B cell (primary cell): ENCODE results near the gene CORO2A. TPM values are rescaled to one million over a fixed set of nuclear protein-coding genes. Genes with fewer than 3 reads are reported as not detected.
A peak's percentile ranks its signal among the peaks of the same experiment; 100 is the strongest.

ENCODE experiments used
- ATAC-seq: fragments of 200-7000 bp; cut with Tn5 transposase; one replicate; pipeline ENCODE4 v1.10.0; 2021; ENCODE audit warnings: low read depth, mild to moderate bottlenecking, moderate number of reproducible peaks, moderate library complexity
- CTCF ChIA-PET: fragments of 350-600 bp; sonication (Branson Sonifier 250); formaldehyde crosslinking; loops from one replicate; lab custom pipeline; 2021; ENCODE audit warnings: antibody characterized with exemption, inconsistent platforms; lab: Charles Lee
- POLR2A ChIA-PET: fragments of 350-600 bp; sonication (Branson Sonifier 250); formaldehyde crosslinking; loops from one replicate; lab custom pipeline; 2021; ENCODE audit warnings: antibody characterized with exemption; lab: Charles Lee
- DNase-seq: peaks from one replicate; pipeline ENCODE4 v3.0.0; 2013
- H2AFZ ChIP-seq: 2 replicates; pipeline ENCODE4 v1.6.1; 2012; ENCODE audit warnings: mild to moderate bottlenecking, low read depth, low read length; ENCODE audit not compliant: insufficient read depth, poor library complexity, severe bottlenecking
- H3K27ac ChIP-seq, 2 donors: 1 replicate in 1 of 2; 2 replicates in 1 of 2; pipeline ENCODE4 v1.5.1; 2012 to 2013; ENCODE audit warnings: low read length in 2 of 2, mild to moderate bottlenecking in 2 of 2, moderate library complexity in 1 of 2
- H3K27me3 ChIP-seq, 4 experiments: fragments of 200-600 bp in 1 of 4; sonication (generic) in 1 of 4; replicated peaks in 1 of 4; 1 replicate in 2 of 4; 2 replicates in 2 of 4; pipeline versions ENCODE4 v1.6.1 to v1.7.0; 2013 to 2016; ENCODE audit warnings: low read length in 3 of 4, mild to moderate bottlenecking in 2 of 4, mixed read lengths in 1 of 4, moderate library complexity in 1 of 4; ENCODE audit not compliant: insufficient read depth in 4 of 4, control insufficient read depth in 3 of 4; ENCODE audit errors: control extremely low read depth in 1 of 4
- H3K36me3 ChIP-seq, 2 experiments: replicated peaks in 1 of 2; 1 replicate in 1 of 2; 2 replicates in 1 of 2; pipeline versions ENCODE4 v1.6.1 to v1.7.1; 2013; ENCODE audit warnings: low read length in 1 of 2; ENCODE audit not compliant: insufficient read depth in 2 of 2, control insufficient read depth in 1 of 2; ENCODE audit errors: control extremely low read depth in 1 of 2, extremely low read depth in 1 of 2
- H3K4me1 ChIP-seq, 2 donors: fragments of 200-600 bp in 1 of 2; sonication (generic) in 1 of 2; 1 replicate in 1 of 2; 2 replicates in 1 of 2; pipeline versions ENCODE4 v1.5.1 to v1.6.1; 2013 to 2017; ENCODE audit warnings: low read length in 2 of 2; ENCODE audit not compliant: control insufficient read depth in 2 of 2, insufficient read depth in 2 of 2
- H3K4me2 ChIP-seq: replicated peaks from 2 replicates; pipeline ENCODE3; 2012; ENCODE audit warnings: mild to moderate bottlenecking, low read depth, low read length; ENCODE audit not compliant: poor library complexity, severe bottlenecking
- H3K4me3 ChIP-seq, 5 experiments: fragments of 200-600 bp in 1 of 5; sonication (generic) in 1 of 5; 1 replicate in 3 of 5; 2 replicates in 2 of 5; pipeline versions ENCODE4 v1.5.1 to v1.7.0; 2011 to 2016; ENCODE audit warnings: low read length in 4 of 5, mild to moderate bottlenecking in 4 of 5, low read depth in 2 of 5, control low read depth in 1 of 5, moderate library complexity in 1 of 5; ENCODE audit not compliant: insufficient read depth in 1 of 5; ENCODE audit errors: control extremely low read depth in 1 of 5, extremely low read depth in 1 of 5
- H3K79me2 ChIP-seq: fragments of 200-600 bp; sonication (generic); one replicate; pipeline ENCODE4 v1.6.0; 2016; ENCODE audit warnings: low read length; ENCODE audit not compliant: control insufficient read depth, insufficient read depth
- H3K9ac ChIP-seq: fragments of 200-600 bp; sonication (generic); 2 replicates; pipeline ENCODE4 v1.6.1; 2017; ENCODE audit warnings: mild to moderate bottlenecking, low read length, moderate library complexity
- H3K9me3 ChIP-seq, 3 donors: one replicate each; pipeline versions ENCODE4 v1.6.1 to v1.7.1; 2013; ENCODE audit warnings: low read length in 2 of 3; ENCODE audit not compliant: control insufficient read depth in 2 of 3, insufficient read depth in 1 of 3; ENCODE audit errors: control extremely low read depth in 1 of 3
- H4K20me1 ChIP-seq: 2 replicates; pipeline ENCODE4 v1.6.0; 2012; ENCODE audit warnings: mild to moderate bottlenecking, low read length; ENCODE audit not compliant: insufficient read depth, control insufficient read depth, poor library complexity, severe bottlenecking
- H3K27ac Mint-ChIP-seq: one replicate; pipeline ENCODE4 v1.8.0; 2021; ENCODE audit warnings: mixed read lengths
- H3K27me3 Mint-ChIP-seq: one replicate; pipeline ENCODE4 v1.8.0; 2021; ENCODE audit warnings: mixed read lengths
- H3K4me1 Mint-ChIP-seq: one replicate; pipeline ENCODE4 v1.8.0; 2021; ENCODE audit warnings: mixed read lengths
- H3K4me3 Mint-ChIP-seq: one replicate; pipeline ENCODE4 v1.8.0; 2021; ENCODE audit warnings: mixed read lengths
- H3K9me3 Mint-ChIP-seq: one replicate; pipeline ENCODE4 v1.8.0; 2022; ENCODE audit warnings: mixed read lengths; ENCODE audit not compliant: insufficient read depth
- EZH2 ChIP-seq: IDR thresholded peaks from 2 replicates; pipeline ENCODE4 v1.6.1; 2012; ENCODE audit warnings: borderline replicate concordance, low read depth, mild to moderate bottlenecking, moderate library complexity, low read length; ENCODE audit not compliant: insufficient read depth, poor library complexity, severe bottlenecking
- WGBS: methylation state at CpG from one replicate; pipeline ENCODE4 v1.1.5; 2013; ENCODE audit warnings: missing lambda C conversion rate; ENCODE audit not compliant: insufficient coverage; 5-methylcytosine and 5-hydroxymethylcytosine counted together
- intact Hi-C: fragments of 100-400 bp; cut with micrococcal nuclease; formaldehyde crosslinking; loops from one replicate; pipeline ENCODE4 v1.10.0; 2022
- polyA plus RNA-seq: library from polyadenylated mRNA; depleted of rRNA; stranded (reverse); fragments of >200 nt; gene quantifications from 2 replicates; pipeline ENCODE4 v1.2.3, GENCODE V29; 2012
- total RNA-seq, 2 donors: library from RNA; stranded (reverse); fragments of 120-200 nt in 1 of 2; gene quantifications; 1 replicate in 1 of 2; 2 replicates in 1 of 2; pipeline versions ENCODE4 v1.2.3 to v1.2.4, GENCODE V29; 2013 to 2022
- TF ChIP-seq, protein P1 (sequence below): fragments of 200-600 bp; IDR thresholded peaks from one replicate; pipeline ENCODE4 v1.8.0; 2022; ENCODE audit warnings: antibody characterized with exemption, mild to moderate bottlenecking

Gene CORO2A
- total and polyA plus RNA-seq, 2 donors (not counting 1 experiment from before 2014, with no cell fraction given), result 1.1 to 2.0 TPM

GRCh38 chr9:98191181-98191608 is 1.2 kb downstream of the CORO2A start:
- Histone ChIP-seq H3K9me3 (peaks cover 0 to 3% (median 0%) of the 10 kb centered on the region in 3 donors), H3K27ac (no peak overlapping the region), H3K79me2 (no peaks in the 10 kb centered on the region), H3K4me1 (peaks cover 8 to 18% of the 10 kb centered on the region in 2 donors), H3K27me3 (peaks cover 0 to 12% (median 2%) of the 10 kb centered on the region in 4 experiments), H3K4me3 (no peak overlapping the region), H2AFZ (no peak overlapping the region), H4K20me1 (no peaks in the 10 kb centered on the region), H3K9ac (no peak overlapping the region), H3K4me2 (peak overlapping the region; percentile 83), H3K36me3 (no peaks in the 10 kb centered on the region)
- WGBS, result 94% methylated on average over 5 of the region's 5 CpGs
- ChIA-PET CTCF (interaction anchor here (0.5 to 2.1 kb wide), 2 partner anchors 14 to 858 kb away, joined by 3 to 8 read pairs; no protein-coding TSS in a partner anchor), POLR2A (interaction anchor here (0.8 kb wide), 1 partner anchor 15 kb away, joined by 3 read pairs; no protein-coding TSS in a partner anchor)
- Mint-ChIP-seq H3K27ac (no peak overlapping the region), H3K9me3 (no peaks in the 10 kb centered on the region), H3K4me1 (peaks cover 10% of the 10 kb centered on the region), H3K27me3 (no peaks in the 10 kb centered on the region), H3K4me3 (peak overlapping the region; percentile 81)
- no peak for DNase-seq
- intact Hi-C loops, result loop anchor here (5.0 kb wide), 1 partner anchor 89 kb away; no protein-coding TSS in a partner anchor
- no peak for ATAC-seq
- no peak for TF ChIP-seq EZH2
- TF ChIP-seq, protein P1, sequence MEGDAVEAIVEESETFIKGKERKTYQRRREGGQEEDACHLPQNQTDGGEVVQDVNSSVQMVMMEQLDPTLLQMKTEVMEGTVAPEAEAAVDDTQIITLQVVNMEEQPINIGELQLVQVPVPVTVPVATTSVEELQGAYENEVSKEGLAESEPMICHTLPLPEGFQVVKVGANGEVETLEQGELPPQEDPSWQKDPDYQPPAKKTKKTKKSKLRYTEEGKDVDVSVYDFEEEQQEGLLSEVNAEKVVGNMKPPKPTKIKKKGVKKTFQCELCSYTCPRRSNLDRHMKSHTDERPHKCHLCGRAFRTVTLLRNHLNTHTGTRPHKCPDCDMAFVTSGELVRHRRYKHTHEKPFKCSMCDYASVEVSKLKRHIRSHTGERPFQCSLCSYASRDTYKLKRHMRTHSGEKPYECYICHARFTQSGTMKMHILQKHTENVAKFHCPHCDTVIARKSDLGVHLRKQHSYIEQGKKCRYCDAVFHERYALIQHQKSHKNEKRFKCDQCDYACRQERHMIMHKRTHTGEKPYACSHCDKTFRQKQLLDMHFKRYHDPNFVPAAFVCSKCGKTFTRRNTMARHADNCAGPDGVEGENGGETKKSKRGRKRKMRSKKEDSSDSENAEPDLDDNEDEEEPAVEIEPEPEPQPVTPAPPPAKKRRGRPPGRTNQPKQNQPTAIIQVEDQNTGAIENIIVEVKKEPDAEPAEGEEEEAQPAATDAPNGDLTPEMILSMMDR, result no peak

- POLR2A ChIA-PET, result interaction anchor here (0.8 kb wide), 1 partner anchor 16 kb away, joined by 3 read pairs; no protein-coding TSS in a partner anchor
- H4K20me1 ChIP-seq, result no peaks in the 10 kb centered on the region
- no peaks in the 10 kb centered on the region for H3K9me3 Mint-ChIP-seq
- peaks cover 0 to 5% (median 0%) of the 10 kb centered on the region in 3 donors for H3K9me3 ChIP-seq
- intact Hi-C loops, result loop anchor here (5.0 kb wide), 1 partner anchor 88 kb away; no protein-coding TSS in a partner anchor
- peaks cover 0 to 12% (median 2%) of the 10 kb centered on the region in 4 experiments for H3K27me3 ChIP-seq
- no peak for TF ChIP-seq EZH2
- TF ChIP-seq, protein P1, result no peak
- CTCF ChIA-PET, result interaction anchor here (2.1 kb wide), 1 partner anchor 14 kb away, joined by 8 read pairs; no protein-coding TSS in a partner anchor
- H3K4me3 ChIP-seq, result no peak overlapping the region
- DNase-seq, result no peak
- H3K4me3 Mint-ChIP-seq, result peak overlapping the region; percentile 81
- ATAC-seq, result no peak
- no peak overlapping the region for H3K9ac ChIP-seq
- peaks cover 8 to 18% of the 10 kb centered on the region in 2 donors for H3K4me1 ChIP-seq
- H3K79me2 ChIP-seq, result no peaks in the 10 kb centered on the region
- H3K27ac ChIP-seq, result no peak overlapping the region
- no peak overlapping the region for H3K4me2 ChIP-seq
- 100% methylated on average over 5 of the region's 5 CpGs for WGBS
- no peaks in the 10 kb centered on the region for H3K36me3 ChIP-seq
- peaks cover 10% of the 10 kb centered on the region for H3K4me1 Mint-ChIP-seq
- no peaks in the 10 kb centered on the region for H3K27me3 Mint-ChIP-seq
- no peak overlapping the region for H2AFZ ChIP-seq
- no peak overlapping the region for H3K27ac Mint-ChIP-seq
These were observed 1.7 kb downstream of the CORO2A start for GRCh38 chr9:98190757-98191105.
